HepG2 (cell line): Measurements from ENCODE around the gene CDHR5. TPM values are rescaled to one million over a fixed set of nuclear protein-coding genes. Genes with fewer than 3 reads are reported as not detected.

Source experiments
- ADNP ChIP-seq: sonication (generic); formaldehyde crosslinking; IDR thresholded peaks from 2 replicates; pipeline ENCODE4 v1.4.0; 2020; ENCODE audit warnings: missing genetic modification reagents
- ASH2L ChIP-seq: fragments of 300-600, 200-600 bp; sonication (generic); IDR thresholded peaks from 2 replicates; pipeline ENCODE4 v1.7.0; 2017; ENCODE audit warnings: low read depth, mild to moderate bottlenecking, moderate library complexity, mixed read lengths, low read length; ENCODE audit not compliant: insufficient read length
- BRCA1 ChIP-seq: sonication (generic); formaldehyde crosslinking; IDR thresholded peaks from 2 replicates; pipeline ENCODE4 v1.4.0; 2020; ENCODE audit warnings: missing genetic modification reagents
- GZF1 ChIP-seq: sonication (generic); formaldehyde crosslinking; IDR thresholded peaks from 2 replicates; pipeline ENCODE4 v1.5.1; 2020; ENCODE audit warnings: mild to moderate bottlenecking, missing genetic modification reagents
- MTF2 ChIP-seq: sonication (generic); formaldehyde crosslinking; IDR thresholded peaks from 2 replicates; pipeline ENCODE4 v1.5.0; 2020; ENCODE audit warnings: missing genetic modification reagents, borderline replicate concordance
- ONECUT2 ChIP-seq: sonication (generic); formaldehyde crosslinking; IDR thresholded peaks from 2 replicates; pipeline ENCODE4 v1.4.0; 2020; ENCODE audit warnings: missing genetic modification reagents
- PHF5A ChIP-seq: IDR thresholded peaks from one replicate; pipeline ENCODE4 v1.6.1; 2018; ENCODE audit warnings: low read depth, missing genetic modification reagents; ENCODE audit not compliant: unreplicated experiment
- RFX5 ChIP-seq: IDR thresholded peaks from 2 replicates; pipeline ENCODE4 v1.6.1; 2011; ENCODE audit warnings: low read depth, low read length, improper control_type of control experiment
- RFXANK ChIP-seq: IDR thresholded peaks from 2 replicates; pipeline ENCODE4 v1.6.1; 2016
- ZNF136 ChIP-seq: sonication (generic); formaldehyde crosslinking; IDR thresholded peaks from 2 replicates; pipeline ENCODE4 v1.8.1; 2022; ENCODE audit warnings: low read depth, mild to moderate bottlenecking, moderate library complexity, missing genetic modification reagents
- ZNF230 ChIP-seq: sonication (generic); formaldehyde crosslinking; IDR thresholded peaks from 2 replicates; pipeline ENCODE4 v1.4.0; 2020; ENCODE audit warnings: mild to moderate bottlenecking, missing genetic modification reagents
- ZNF256 ChIP-seq: sonication (generic); formaldehyde crosslinking; conservative IDR thresholded peaks from 2 replicates; pipeline ENCODE4 v1.4.0; 2020; ENCODE audit warnings: missing genetic modification reagents
- ZNF33B ChIP-seq: sonication (generic); formaldehyde crosslinking; IDR thresholded peaks from 2 replicates; pipeline ENCODE4 v1.5.1; 2020; ENCODE audit warnings: mild to moderate bottlenecking, missing genetic modification reagents
- ZNF549 ChIP-seq: sonication (generic); formaldehyde crosslinking; IDR thresholded peaks from 2 replicates; pipeline ENCODE4 v1.5.0; 2020; ENCODE audit warnings: missing genetic modification reagents
- ZNF556 ChIP-seq: sonication (generic); formaldehyde crosslinking; IDR thresholded peaks from 2 replicates; pipeline ENCODE4 v1.4.0; 2020; ENCODE audit warnings: mild to moderate bottlenecking, missing genetic modification reagents, borderline replicate concordance
- ZNF614 ChIP-seq: IDR thresholded peaks from 2 replicates; pipeline ENCODE4 v1.6.1; 2018; ENCODE audit warnings: missing biosample characterization, missing genetic modification reagents, inconsistent platforms, borderline replicate concordance
- ZSCAN31 ChIP-seq: sonication (generic); formaldehyde crosslinking; IDR thresholded peaks from 2 replicates; pipeline ENCODE4 v1.5.0; 2020; ENCODE audit warnings: low read depth, mild to moderate bottlenecking, missing genetic modification reagents
- polyA plus RNA-seq, 8 experiments: library from polyadenylated mRNA; depleted of rRNA in 3 of 8; stranded (reverse) in 7 of 8; unstranded in 1 of 8; fragments of >200 nt; fragmentation: Illumina TruSeq in 4 of 8; extraction: Trizol in 4 of 8; gene quantifications; 2 replicates each; pipeline versions ENCODE4 v1.2.1 to v1.2.3, GENCODE V29; 2011 to 2016; ENCODE audit warnings: low read depth in 4 of 8, missing spikeins in 1 of 8, mixed read lengths in 1 of 8; ENCODE audit not compliant: insufficient read depth in 1 of 8
- total RNA-seq, 5 experiments: library from RNA; depleted of rRNA; stranded (reverse); fragments of >200 nt; fragmentation: Illumina TruSeq; extraction: Trizol; gene quantifications; 2 replicates each; pipeline ENCODE4 v1.2.3, GENCODE V29; 2016; ENCODE audit warnings: low read depth in 1 of 5
- TF ChIP-seq, protein P1 (sequence below): sonication (generic); formaldehyde crosslinking; IDR thresholded peaks from 2 replicates; pipeline ENCODE4 v1.4.0; 2020; ENCODE audit warnings: missing genetic modification reagents, borderline replicate concordance
- TF ChIP-seq, protein P2 (sequence below): sonication (generic); formaldehyde crosslinking; IDR thresholded peaks from 2 replicates; pipeline ENCODE4 v1.4.0; 2020; ENCODE audit warnings: missing genetic modification reagents, borderline replicate concordance
- TF ChIP-seq, protein P3 (sequence below): sonication (generic); formaldehyde crosslinking; IDR thresholded peaks from 2 replicates; pipeline ENCODE4 v1.4.0; 2020; ENCODE audit warnings: missing genetic modification reagents, mild to moderate bottlenecking, borderline replicate concordance
- TF ChIP-seq, protein P4 (sequence below): sonication (generic); formaldehyde crosslinking; IDR thresholded peaks from 2 replicates; pipeline ENCODE4 v1.5.0; 2020; ENCODE audit warnings: missing genetic modification reagents, mild to moderate bottlenecking, borderline replicate concordance

Gene CDHR5
- total and polyA plus RNA-seq, 2 of the 13 experiments (the other 11 are each of a cell fraction or from before 2014, with no cell fraction given): 0.46 to 0.71 TPM

DNA sequence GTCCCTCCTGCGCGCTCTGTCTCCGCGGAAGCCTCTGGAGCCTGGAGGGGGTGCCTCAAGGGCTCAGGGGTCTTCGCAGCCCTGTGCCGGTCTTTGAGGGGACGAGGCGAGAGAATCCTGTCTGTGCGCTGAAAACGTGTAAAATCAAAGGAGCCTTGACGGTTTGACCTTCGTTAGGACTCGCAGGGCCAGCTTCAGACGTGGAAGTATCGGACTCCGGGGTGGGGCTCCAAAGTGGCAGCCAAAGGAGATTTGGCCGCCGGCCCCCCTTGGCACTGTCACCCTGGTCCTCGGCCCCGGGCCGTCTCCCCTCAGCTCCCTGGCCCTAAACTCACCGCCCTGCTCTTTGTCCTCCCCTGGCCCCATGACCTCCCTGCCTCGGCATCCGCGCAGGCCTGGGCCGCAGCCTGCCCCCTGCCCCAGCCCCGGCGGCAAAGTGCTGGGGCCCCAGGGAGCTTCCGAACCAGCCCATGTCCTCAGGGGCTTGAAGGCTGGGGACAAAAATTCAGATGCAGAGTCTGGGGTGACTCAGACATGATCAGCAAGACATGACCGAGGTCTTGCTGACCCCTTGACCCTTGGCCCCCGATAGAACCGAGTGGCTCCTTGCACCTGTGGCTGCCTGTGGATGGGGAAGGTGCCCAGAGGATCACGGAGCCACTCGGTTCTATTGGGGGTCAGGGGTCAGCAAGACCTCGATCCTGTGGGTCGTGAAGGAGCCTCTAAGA is 55.4 kb downstream of the CDHR5 start (continued):
- TF ChIP-seq PHF5A (CRISPR knock-in tag) (no peak), ZNF556 (CRISPR knock-in tag) (no peak), ZNF549 (CRISPR knock-in tag) (no peak), ASH2L (no peak), ADNP (CRISPR knock-in tag) (no peak), ONECUT2 (no peak), GZF1 (peak; percentile 57; the same call in 1 of the 2 replicates), ZNF230 (no peak), RFXANK (CRISPR knock-in tag) (no peak), MTF2 (CRISPR knock-in tag) (no peak), ZNF256 (CRISPR knock-in tag) (no peak), ZNF33B (CRISPR knock-in tag) (no peak), BRCA1 (CRISPR knock-in tag) (no peak), ZSCAN31 (0 out of 2 replicates have a peak, but pooled peaks have one; percentile 17), ZNF614 (CRISPR knock-in tag) (no peak), RFX5 (no peak), ZNF136 (CRISPR knock-in tag) (no peak)
- TF ChIP-seq, protein P1, sequence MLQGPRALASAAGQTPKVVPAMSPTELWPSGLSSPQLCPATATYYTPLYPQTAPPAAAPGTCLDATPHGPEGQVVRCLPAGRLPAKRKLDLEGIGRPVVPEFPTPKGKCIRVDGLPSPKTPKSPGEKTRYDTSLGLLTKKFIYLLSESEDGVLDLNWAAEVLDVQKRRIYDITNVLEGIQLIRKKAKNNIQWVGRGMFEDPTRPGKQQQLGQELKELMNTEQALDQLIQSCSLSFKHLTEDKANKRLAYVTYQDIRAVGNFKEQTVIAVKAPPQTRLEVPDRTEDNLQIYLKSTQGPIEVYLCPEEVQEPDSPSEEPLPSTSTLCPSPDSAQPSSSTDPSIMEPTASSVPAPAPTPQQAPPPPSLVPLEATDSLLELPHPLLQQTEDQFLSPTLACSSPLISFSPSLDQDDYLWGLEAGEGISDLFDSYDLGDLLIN (CRISPR knock-in tag): no peak
- TF ChIP-seq, protein P2, sequence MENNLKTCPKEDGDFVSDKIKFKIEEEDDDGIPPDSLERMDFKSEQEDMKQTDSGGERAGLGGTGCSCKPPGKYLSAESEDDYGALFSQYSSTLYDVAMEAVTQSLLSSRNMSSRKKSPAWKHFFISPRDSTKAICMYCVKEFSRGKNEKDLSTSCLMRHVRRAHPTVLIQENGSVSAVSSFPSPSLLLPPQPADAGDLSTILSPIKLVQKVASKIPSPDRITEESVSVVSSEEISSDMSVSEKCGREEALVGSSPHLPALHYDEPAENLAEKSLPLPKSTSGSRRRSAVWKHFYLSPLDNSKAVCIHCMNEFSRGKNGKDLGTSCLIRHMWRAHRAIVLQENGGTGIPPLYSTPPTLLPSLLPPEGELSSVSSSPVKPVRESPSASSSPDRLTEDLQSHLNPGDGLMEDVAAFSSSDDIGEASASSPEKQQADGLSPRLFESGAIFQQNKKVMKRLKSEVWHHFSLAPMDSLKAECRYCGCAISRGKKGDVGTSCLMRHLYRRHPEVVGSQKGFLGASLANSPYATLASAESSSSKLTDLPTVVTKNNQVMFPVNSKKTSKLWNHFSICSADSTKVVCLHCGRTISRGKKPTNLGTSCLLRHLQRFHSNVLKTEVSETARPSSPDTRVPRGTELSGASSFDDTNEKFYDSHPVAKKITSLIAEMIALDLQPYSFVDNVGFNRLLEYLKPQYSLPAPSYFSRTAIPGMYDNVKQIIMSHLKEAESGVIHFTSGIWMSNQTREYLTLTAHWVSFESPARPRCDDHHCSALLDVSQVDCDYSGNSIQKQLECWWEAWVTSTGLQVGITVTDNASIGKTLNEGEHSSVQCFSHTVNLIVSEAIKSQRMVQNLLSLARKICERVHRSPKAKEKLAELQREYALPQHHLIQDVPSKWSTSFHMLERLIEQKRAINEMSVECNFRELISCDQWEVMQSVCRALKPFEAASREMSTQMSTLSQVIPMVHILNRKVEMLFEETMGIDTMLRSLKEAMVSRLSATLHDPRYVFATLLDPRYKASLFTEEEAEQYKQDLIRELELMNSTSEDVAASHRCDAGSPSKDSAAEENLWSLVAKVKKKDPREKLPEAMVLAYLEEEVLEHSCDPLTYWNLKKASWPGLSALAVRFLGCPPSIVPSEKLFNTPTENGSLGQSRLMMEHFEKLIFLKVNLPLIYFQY (CRISPR knock-in tag): no peak
- TF ChIP-seq, protein P3, sequence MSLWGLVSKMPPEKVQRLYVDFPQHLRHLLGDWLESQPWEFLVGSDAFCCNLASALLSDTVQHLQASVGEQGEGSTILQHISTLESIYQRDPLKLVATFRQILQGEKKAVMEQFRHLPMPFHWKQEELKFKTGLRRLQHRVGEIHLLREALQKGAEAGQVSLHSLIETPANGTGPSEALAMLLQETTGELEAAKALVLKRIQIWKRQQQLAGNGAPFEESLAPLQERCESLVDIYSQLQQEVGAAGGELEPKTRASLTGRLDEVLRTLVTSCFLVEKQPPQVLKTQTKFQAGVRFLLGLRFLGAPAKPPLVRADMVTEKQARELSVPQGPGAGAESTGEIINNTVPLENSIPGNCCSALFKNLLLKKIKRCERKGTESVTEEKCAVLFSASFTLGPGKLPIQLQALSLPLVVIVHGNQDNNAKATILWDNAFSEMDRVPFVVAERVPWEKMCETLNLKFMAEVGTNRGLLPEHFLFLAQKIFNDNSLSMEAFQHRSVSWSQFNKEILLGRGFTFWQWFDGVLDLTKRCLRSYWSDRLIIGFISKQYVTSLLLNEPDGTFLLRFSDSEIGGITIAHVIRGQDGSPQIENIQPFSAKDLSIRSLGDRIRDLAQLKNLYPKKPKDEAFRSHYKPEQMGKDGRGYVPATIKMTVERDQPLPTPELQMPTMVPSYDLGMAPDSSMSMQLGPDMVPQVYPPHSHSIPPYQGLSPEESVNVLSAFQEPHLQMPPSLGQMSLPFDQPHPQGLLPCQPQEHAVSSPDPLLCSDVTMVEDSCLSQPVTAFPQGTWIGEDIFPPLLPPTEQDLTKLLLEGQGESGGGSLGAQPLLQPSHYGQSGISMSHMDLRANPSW (CRISPR knock-in tag): no peak
- TF ChIP-seq, protein P4, sequence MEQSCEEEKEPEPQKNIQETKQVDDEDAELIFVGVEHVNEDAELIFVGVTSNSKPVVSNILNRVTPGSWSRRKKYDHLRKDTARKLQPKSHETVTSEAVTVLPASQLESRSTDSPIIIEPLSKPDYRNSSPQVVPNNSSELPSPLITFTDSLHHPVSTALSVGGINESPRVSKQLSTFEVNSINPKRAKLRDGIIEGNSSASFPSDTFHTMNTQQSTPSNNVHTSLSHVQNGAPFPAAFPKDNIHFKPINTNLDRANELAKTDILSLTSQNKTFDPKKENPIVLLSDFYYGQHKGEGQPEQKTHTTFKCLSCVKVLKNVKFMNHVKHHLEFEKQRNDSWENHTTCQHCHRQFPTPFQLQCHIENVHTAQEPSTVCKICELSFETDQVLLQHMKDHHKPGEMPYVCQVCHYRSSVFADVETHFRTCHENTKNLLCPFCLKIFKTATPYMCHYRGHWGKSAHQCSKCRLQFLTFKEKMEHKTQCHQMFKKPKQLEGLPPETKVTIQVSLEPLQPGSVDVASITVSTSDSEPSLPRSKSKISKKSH (CRISPR knock-in tag): 0 out of 2 replicates have a peak, but pooled peaks have one; percentile 12
